Right hindlimb (tissue), 1 donor: Measurements from ENCODE around the gene RSPH9.

ENCODE experiments used
- DNase-seq: peaks from one replicate; pipeline ENCODE4 v3.0.0-alpha.2; 2018

The RSPH9 gene

DNA sequence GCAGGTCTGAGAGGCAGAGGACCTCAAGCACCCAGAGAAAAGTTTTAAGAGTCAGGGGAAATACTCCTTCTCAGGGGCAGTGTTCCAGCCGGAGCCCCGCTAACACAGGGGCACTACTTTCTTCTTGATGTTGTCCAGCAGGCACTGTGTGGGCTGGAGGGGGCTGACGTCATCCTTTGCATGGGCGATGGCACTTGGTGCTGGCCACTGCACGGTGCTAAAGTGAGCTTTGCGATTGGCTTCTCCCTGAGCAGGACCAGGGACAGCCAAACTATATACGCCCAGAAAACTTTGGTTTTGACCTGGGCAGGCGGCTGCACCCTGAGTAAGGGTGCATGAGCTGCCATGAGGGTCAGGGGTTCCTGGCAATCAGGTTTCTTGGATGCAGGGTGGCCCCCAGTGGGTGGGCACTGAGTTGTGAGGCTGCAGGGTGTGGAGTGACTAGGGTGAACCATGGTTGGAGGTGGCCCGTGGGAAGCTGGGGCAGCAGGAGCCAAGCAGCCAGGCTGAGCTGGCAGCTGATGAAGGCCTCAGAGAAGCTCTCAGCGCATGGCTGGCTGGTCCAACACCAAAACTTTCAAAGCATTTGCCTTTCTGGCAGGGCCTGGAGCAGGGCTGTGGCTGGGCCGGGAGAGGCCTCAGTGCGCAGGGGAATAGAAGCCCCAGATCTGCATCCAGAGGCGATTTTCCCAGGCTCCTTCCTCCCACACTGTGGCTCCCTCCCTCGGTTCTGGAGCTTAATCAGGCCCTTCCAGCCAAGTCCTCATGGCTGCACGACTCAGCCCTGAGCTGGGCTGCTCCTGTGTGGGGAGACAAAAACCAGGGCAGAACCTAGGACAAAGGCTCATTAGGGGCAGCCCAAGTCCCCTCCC, 24.4 kb downstream of the RSPH9 start:
- DNase-seq, result peak; percentile 87

DNA sequence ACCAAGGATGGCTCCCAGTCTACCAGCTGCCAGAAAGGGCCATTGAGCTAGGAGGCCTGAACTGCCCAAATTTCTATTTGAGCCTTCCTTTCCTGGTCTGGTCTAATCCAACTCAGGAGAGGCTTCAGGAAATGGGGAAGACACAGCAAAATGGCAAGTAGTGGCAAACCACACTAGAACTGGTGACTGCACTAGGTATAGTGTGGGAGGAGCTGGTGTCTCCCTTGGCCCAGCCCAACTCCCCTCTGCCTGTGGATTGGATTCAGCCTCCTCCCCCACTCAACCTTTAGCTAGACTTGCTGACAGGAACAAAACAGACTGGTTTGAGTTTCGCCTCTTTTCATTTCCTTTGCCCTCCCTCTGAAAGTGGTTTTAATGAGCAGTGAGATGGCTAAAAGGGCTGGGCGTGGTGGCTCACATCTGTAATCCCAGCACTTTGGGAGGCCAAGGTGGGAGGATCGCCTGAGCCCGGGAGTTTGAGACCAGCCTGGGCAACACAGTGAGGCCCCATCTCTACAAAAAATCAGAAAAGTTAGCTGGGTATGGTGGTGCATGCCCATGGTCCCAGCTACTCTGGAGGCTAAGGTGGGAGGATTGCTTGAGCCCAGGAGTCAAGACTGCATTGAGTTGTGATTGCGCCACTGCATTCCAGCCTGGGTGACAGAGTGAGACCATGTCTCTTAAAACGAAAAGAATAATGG, 25.2 kb downstream of the RSPH9 start:
- no peak for DNase-seq

DNA sequence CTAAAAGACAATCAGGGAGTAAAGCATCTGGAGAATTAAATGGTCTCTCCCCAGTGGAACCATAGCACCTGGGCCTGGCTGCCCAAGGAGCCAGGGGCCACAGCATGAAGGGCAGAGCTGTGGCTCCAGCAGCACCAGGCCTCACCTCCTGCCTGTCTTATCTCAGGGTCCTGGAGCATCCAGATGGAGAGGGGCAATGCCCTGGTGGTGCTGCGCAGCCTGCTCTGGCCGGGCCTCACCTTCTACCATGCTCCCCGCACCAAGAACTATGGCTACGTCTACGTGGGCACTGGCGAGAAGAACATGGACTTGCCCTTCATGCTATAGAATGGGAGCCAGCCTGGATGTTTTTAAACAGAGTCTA, 25.8 kb downstream of the RSPH9 start:
- DNase-seq, result no peak

DNA sequence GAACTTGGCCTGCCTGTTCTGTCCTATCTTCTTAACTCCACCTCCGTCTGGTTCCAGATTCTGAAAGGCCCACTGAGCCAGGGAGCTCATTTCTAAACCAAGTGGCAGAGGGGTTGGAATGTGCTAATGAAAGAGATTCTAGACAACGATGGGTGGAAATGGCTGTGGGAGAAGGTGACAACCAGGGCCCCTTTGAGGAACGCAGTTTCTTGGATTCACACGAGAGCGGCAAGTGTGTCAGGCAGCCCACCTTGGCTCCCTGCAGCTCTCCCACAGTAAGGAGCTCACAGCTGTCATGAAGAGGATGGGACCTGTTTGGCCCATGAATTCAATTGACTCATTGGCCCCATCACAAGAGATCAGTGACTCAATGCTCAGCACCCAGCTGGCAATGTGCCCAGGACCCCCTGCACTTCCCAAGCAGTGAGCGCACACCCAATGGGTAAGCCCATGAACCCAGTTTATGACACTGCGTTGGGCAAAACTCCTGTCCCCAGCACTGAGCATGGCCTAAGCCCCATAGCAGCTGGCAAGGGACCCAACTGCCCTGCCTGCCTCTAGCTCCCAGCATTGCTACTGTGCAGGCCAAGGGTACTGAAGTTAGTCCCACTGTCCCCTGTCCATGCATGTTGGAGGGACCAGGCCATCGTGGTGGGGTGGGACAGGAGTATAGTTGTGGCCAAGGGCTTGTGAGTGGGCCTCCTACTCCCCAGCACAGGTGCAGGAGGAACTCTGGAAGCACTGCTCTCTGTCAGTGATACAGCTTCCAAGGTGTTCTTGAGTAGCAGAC, 26.4 kb downstream of the RSPH9 start:
- DNase-seq, result no peak

DNA sequence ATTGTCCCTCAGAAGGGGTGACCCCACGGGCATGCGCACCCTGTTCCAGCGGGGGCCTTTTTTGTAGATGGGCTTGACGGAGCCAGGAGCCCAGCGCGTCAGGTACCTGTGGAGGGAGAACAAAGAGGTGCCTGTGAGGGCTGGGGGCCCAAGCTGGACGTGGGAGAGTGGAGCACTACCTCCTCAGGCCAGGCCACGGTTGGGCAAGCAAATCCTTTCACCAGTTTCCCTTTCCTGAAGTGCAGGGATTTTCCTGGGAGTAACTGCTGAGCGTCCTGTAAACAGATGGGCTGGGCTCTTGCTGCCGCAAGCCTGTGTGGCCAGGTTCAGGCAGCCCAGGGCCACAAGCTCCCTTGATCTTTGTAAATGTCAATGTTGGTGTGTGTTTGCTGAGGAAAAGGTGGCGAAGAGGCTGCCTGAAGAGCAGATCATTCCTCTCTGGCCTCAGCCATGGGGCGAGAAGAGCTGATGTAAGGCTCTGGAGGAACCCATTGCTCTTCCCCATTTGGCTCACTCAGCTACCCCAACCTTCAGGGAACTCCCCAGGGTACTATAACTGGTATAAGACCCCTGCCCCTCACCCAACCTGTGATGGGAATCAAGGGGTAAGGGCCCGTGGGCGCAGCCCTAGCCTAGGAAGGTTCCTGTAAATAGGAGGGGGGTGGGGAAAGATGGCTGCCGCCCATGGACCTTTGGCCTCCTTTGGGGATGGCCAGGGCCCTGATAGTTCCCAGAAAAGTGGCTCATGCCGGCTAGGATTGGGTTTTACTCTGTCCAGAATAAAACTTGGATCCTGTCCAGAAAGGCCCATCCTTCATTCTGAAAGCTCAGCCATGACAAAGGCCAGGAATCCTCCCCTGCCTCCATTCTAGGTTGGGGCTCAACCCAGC, 27.2 kb downstream of the RSPH9 start:
- DNase-seq, result no peak

DNA sequence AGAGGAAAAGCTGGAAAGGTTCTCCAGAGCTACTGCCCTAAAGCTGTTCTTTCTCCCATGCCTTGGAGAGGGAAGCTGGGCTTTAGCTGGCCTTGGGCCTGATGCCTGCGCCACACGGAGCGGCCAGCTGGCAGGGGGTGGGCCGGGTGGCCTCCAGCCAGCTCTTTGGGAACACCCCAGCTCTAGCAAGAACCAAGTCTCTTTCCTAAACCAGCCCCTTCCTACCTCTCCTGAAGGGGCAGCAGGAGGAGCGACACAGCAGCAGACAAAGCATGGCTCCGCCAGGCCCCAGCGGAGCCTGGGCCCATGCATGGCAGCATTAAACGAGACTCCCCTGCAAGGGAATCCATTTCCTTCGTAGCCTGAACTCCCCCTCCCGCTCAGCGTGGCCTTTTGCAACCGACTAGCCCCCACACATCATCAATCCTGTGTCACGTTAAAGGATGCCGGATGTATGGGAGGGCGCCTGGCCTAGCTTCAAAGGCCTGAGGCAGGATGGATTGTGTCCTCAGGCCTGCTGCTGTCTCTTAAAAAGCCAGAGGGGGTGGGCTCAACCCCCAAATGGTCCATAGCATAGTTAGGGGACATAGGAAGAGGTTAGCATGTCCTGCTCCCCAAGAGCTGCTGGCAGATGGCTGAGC, 28.7 kb downstream of the RSPH9 start:
- DNase-seq, result peak; percentile 68

DNA sequence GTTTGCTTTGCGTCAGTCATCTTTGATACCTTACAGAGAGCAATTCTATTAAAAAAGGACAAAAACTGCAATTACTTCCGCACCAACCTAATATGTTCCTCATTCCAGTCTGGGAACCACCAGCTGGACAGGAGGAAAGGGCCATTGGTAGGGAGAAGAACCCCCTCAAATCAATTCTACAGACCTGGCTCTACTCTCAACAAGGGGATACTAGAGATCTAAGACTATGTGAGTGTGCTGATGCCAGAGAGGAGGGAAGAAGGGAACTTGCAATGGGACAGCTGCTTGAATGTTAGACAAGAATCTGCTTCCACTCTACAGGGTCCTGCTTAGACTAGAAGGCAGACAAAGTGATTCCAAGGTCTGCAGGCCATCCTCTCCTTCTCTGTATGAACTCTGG, 29.5 kb downstream of the RSPH9 start:
- no peak for DNase-seq

DNA sequence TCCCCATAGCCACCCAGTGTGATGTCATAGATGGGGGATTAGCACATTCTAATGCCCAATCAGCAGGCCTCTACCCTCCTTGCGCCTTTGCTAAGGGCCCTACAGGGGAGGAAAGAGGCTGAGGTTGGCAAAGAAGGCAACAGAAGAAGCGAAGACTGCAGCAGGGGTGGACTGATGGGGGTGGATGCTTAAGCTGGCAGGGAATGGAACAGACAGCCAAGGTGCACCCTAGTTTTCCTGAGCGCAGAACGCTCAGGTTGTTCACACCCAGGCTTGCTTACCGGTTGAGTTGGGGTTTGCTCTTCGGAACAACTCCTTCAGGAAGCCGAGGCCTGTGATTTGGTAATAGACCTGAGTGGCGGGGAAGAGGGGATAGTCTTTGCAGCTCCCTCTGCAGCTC, 30.1 kb downstream of the RSPH9 start:
- no peak for DNase-seq

DNA sequence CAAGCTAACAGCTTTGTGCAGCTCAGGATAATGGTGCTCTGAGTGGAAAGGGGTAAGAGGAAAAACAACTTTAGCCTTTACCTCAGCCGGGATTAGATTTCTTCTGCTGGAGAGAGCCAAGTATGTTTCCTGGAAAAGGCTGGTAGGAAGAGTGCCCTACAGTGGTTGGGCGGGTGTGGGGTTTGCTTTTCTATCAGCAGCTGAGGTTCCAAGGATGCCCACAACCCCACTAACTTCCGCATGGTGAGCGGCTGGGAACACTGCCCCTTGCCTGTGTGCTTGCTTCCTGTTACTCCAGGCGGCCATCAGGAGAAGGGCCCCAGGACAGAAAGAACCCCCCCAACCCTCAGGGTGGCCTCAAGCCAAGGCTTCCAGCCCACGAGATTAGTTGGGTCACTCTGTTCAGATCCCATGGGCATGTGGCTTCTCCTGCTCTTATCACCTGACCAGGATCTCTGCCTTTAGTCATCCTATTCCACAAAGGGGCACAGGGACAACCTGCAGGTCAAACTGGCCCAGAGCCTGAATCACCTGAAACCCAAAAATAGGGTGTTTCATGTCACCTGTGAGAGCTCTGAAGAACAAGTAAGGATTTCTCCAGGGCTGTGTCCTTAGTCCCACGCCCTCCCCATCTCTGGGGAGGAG, 32.2 kb downstream of the RSPH9 start:
- no peak for DNase-seq

DNA sequence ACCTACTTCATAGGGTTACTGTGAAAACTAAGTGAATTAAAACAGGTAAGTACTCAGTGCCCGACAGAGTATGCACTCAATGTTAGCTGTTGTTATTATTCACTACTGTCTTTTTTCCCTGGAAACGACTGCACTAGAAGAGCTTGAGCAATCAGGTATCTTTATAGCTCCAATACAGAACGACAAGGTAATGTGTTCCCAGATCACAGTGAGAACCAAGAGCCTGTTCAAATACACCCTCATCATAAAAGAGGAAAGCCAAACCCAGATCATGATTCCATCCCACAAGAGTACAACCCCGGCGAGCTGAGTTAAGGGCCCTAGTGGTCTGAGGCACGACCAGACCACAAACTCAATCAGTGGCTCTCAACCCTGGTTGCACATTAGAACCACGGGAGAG, 32.9 kb downstream of the RSPH9 start:
- DNase-seq, result no peak

DNA sequence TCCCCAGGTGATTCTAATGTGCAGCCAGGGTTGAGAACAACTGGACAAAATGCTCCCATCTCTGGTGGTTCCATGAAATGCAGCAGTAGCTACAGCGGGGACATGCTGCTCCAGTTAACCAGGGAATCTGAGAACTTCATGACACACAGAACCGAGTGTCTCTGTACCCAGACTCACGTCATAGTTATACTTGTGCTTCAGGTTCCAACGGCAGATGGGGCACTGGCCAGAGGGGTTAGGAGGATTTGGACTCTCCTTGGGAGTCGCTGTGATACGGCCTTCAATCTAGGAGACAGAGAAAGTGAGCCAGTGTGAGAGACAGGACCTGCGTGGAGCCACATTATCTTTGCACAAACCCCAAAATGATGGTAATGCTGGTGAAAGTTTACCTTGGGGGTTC, 33.5 kb downstream of the RSPH9 start:
- DNase-seq, result no peak

DNA sequence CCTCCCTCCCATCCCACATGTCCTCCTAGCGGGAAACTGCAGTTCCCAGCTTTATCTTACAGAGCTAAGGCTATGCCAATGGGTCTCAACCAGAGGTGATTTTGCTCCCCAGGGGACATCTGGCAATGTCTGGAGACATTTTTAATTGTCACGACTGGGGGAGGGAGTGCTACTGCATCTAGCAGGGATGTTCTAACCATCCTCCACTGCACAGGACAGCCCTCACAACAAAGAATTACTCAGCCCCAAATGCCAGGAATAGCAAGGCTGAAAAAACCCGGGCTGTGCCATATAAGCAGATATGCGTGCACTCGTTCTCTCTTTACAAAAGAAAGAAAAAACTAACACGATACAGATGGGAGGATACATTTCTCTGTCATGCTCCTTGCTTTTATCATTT, 34.2 kb downstream of the RSPH9 start:
- DNase-seq, result no peak

DNA sequence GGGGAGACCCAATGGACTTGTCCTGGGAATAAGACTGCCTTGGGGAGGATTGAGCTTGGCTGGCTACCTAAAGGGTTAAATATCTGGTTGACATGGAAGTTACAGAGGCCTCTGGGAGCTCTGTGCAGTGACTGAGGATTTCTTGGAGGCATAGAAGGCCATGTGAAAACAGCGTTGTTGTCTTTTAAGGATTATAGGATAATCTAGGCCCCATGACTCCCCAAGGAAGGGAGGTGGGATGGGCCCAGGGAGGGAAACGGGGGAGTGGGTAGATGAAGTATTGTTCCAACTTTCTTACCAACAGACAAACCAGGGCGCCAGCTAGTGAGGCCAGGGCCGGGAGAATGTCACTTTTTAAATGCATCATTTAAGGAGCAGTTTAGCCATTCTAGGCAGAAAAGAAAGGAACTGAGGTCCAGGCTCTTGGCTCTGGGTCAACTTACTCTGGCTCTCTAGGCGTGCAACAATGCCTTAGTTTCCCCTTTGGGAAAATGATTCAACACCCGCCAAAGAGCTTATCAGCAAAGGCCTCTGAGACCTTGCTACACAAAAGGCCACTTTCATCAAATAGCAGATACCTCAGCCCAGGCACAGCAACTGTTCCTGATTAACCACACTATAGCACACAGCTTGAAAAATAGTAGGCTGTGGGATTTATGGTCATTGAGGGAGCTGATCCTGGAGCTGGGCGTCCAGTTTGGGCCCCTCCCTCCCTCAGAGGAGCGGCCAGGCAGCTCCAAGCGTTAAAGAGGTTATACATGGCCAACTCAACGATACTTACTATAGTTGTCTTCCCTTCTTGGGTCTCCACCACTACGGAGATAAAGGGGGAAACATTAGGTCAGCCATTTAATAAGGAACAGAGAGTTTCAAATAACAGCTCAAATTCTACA, 35.7 kb downstream of the RSPH9 start:
- DNase-seq, result peak; percentile 60

DNA sequence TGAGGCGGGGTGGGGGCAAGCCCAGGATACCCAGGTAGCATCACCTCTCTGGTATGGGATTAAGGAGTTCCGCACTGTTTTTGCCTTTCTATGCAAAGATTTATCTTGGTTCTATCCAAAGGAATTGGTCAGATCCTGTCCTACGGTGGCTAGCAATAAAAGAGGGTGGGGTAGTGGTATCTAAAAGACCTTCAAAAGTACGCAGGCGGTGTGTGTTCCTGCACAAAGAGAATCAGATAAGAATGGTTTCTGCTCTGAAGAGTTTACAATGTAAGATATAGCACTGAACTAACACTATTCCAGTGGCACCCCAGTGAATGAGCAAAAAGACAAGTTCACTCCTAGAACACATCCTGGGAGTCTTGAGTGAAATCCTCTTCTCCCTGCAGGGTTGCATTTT, 36.5 kb downstream of the RSPH9 start:
- no peak for DNase-seq

DNA sequence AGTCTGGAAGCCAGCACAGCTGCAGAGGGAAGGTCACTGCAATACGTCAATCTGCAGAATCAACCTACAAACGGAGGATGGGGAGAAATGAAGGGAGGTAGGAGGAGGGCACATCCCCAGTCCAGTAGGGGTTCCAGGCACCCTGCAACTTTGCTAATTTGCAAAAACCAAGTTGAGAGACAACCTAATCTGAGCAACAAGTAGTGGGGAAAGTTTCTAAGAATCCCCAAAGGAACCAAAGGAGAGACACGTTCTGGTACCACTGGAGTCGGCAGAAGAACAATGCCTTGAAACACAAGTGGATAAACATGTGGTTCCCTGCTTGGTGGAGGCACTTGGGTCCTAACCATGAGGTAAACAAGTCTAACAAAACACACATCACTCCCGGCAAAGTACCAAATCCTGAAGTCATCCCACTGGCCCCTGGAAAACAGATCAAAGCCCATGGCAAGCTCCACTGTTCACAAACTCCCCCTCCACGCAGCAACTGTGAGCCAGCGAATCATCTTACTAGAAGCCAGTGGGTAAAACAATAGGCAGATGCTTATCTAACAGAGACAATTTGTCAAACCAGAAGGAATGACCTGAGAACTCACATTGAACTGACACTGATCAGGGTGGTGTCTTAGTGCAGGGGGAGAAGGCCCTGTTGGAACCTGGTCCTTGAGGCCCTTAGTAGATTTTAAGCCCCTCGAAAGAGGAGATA, 38.0 kb downstream of the RSPH9 start:
- no peak for DNase-seq

DNA sequence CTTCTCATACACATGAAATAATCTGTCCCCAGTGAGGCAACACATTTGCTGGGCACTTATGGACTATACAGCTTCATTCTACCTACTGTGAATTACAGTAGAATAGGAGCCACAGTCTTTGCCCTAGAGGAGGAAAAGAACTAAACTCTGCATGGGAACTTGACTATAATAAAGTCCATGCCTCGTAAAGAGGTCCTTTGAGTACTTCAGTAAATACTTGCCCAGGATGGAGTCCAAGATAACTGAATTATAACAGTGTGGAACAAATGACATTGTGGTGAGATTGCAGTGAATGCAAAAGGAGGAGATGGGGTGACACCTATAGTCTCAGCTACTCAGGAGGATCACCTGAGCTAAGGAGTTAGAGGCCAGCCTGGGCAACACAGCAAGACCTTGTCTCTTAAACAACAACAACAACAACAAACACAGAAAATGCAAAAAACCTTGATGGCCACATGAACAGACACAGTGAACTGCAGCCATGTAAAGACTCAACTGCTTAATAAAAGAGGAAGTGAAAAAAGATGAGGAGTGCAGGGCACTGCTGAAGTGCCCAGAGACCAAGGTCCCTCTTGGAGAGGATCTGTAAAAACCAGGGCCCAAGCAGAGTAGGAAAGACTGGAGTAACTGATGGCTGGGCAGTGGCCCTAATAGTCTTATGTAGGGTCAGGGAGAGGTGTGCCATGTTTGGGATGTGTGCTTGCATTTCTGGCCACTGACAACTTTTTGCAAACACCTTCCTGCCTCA, 39.0 kb downstream of the RSPH9 start:
- no peak for DNase-seq

DNA sequence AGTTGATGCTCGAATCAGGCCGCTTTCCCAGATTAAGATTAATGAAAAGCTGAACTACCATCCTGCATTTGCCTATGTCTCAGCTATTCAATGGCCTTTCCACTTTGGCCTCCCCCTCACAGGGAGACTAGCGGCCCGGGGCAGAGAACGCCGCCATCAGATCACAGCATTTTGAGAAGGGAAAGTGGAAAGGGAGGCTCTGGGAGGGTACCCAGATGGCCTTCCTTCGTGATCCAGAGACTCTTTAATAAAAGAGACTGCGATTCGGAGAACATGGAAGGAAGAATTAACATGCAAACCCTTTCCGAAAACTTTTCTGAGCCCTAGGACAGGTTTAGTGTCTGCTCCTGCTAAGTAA, 42.2 kb downstream of the RSPH9 start:
- no peak for DNase-seq

DNA sequence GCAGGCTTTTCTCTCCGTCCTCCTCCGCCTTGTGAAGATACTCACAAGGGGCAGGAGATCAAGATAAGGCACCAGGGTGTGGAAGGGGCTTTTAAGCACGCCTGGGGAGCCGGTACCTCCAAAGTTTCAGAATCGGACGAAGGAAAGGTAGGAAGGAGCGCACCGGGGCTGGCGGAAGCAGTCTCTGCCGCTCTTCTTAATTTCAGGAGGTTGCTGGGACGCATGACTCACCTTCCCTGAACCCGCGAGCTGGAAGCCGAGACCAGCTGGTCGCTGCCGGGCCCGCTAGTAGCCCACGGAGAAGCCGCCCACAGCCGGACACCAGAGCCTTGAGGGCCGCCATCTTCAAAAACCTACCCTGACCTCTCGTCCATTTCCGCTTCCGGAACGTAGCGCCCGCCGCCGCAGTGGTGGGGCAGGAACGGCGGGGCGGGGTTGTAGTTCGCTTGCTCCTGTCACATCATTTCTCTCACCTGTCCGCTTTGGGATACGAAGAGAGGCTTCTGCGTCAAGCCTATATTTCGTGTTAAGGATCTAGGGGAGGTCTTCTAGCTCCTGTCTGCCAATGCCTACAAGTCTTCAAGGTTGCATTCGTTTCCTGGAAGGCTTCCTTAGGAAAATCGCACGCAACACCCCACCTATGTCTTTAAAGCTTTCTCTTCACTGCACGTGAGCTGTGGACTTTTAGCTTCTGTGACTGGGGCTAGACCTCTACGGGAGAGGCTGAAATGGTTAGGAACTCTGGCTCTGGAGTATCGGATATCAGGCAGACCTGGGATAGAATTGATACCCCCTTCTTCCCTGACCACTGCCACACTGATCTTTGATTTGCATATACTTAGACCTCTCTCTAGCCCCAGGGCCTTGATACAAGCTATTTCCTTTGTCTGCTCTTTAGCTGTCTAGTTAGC, 42.9 kb downstream of the RSPH9 start, which contains the start of gene MRPS18A:
MRPS18A (minus strand) TSS at position 355 of the 911 bp plus-strand sequence; CDS start at position 343, 12 bp downstream.
- DNase-seq, result peak; percentile 87
